GM19467 (cell line): ENCODE results near the gene COP1.
"Not testable (repeated sequence)": the region's sequence is repeated elsewhere in the genome, so short reads cannot be mapped to it uniquely, and the experiment has no call there.

ENCODE experiments used
- ATAC-seq: cut with Tn5 transposase; IDR thresholded peaks from one replicate; pipeline ENCODE4 v1.9.1; 2021; ENCODE audit warnings: mild to moderate bottlenecking, moderate library complexity; ENCODE audit not compliant: unreplicated experiment

COP1 gene

DNA sequence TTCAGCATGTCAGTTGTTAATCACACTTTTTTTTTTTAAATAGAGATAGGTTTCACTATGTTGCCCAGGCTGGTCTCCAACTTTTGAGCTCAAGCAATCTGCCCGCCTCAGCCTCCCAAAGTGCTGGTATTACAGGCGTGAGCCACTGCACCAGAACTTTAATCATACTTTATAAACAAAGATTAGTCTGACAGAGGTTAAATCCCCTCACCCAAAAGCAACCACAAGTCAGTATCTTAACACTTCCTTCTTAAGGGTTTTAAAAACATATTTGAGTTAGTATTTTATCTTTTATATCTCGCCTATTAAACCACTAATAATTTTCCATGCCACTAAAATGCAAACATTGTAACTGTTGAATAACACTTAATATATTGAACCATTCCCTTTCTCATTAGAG lies 70.2 kb downstream of the COP1 start:
- no peak for ATAC-seq

DNA sequence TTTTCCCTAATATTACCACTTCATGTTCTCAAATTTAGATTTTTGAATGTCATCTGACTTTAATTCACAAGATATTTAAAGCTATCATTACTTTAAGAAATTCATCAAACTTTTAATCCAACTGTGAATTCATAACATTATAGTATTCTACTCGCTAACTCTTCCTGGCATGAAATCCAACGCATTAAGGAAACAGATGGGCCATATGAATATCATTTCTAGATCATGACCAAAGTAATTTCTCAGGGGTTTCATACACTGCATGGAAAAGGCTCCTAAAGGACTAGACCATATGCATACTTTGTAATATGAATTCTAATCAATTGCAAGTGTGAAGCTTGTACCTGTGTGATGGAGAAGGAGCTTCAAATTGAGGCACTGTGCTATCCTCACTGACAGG lies 72.4 kb downstream of the COP1 start:
- ATAC-seq: no peak

DNA sequence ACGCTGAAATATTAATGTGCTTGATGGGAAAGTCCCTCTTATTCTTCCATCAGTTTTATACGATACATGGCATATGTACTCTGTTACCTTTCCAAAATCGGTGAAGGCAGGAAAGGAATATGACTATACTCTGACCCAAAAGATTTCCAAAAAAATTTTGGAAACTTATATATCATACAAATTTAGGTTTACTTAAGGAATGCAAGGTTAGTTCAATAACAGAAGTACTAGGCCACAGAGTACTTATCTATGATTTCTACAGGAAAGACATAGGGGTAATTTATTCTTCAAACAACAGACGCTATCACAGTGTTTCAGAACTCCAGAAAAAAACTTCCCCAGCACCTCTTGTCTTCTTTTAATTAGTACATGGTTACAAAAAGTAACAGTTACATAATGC lies 84.8 kb downstream of the COP1 start:
- no peak for ATAC-seq

DNA sequence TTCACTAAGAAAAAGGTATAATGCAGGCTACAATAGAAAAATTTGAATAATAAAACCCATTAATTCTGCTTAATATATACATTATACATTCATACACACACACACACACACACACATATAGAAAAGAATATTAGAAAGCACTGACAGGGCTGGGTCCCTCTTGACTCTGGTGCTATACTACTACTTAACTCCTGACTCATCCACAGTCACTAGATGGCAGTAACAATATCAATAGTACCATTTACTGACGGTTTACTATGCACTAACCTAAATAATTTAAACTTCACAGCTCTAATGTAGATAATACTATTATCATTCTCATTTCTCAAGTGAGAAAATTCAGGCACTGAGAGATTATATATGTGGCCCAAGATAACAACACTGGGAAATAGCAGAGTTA lies 87.5 kb downstream of the COP1 start:
- ATAC-seq: no peak

- no peak for ATAC-seq
Measured at GRCh38 chr1:176118985-176119384, 88.1 kb downstream of the COP1 start.

DNA sequence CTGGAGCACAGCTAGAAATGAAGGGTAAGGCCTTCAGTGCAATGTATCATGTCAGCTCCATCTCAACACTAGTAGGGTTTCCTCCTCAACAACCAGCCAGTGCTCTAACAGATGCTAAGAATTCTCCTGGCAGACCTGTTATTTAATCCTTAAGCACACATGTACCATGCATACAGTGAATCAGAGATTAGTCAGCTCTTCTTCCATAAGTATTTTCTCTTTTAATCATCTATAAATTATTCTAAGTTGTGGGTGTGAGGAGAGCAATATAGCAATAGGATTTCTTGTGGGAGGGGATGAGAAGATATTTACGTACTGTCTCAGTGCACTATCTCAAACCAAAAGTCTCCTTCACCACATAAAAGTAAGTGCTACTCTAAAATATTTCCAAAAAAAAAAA lies 95.3 kb downstream of the COP1 start:
- no peak for ATAC-seq

GRCh38 chr1:176110203-176110602 lies 96.9 kb downstream of the COP1 start:
- ATAC-seq: no peak

GRCh38 chr1:176102768-176103350 lies 104.2 kb downstream of the COP1 start:
- ATAC-seq: no peak

GRCh38 chr1:176101951-176102642 lies 105.0 kb downstream of the COP1 start:
- no peak for ATAC-seq

GRCh38 chr1:176098560-176098959 lies 108.5 kb downstream of the COP1 start:
- ATAC-seq: no peak

- ATAC-seq: no peak
Measured at GRCh38 chr1:176096015-176096414, 111.1 kb downstream of the COP1 start.

GRCh38 chr1:176090766-176091165 lies 116.3 kb downstream of the COP1 start:
- no peak for ATAC-seq

- ATAC-seq: not testable (repeated sequence)
Measured at GRCh38 chr1:176087746-176088145, 119.3 kb downstream of the COP1 start.

GRCh38 chr1:176073524-176074157 lies 133.4 kb downstream of the COP1 start:
- ATAC-seq: no peak

- ATAC-seq: no peak
Measured at GRCh38 chr1:176068901-176069300, 138.2 kb downstream of the COP1 start.

GRCh38 chr1:176068256-176068655 lies 138.8 kb downstream of the COP1 start:
- ATAC-seq: no peak

DNA sequence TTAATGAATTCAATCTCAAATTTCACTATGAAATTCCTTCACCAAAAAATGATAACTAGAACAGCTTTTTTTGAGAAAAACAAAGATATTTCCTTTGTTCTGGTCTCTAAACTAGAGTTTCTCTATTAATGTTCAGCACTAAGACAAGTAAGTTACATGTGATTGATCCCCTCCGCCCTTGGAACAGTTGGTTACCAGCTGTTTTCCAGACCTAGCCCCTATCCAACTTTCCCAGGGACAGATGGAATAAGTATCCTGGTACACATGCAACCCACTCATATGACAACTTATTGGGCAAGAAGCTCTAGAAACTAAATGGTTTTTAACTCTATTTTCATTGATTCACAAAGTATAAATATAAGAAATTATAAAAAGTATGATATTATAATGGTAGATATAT lies 140.4 kb downstream of the COP1 start:
- ATAC-seq: no peak

- no peak for ATAC-seq
Measured at GRCh38 chr1:176058686-176059085, 148.4 kb downstream of the COP1 start.

- ATAC-seq: no peak
Measured at GRCh38 chr1:176056312-176056711, 150.8 kb downstream of the COP1 start.

- no peak for ATAC-seq
Measured at GRCh38 chr1:176055398-176055797, 151.7 kb downstream of the COP1 start.

GRCh38 chr1:176051902-176052518 lies 155.1 kb downstream of the COP1 start:
- ATAC-seq: no peak

DNA sequence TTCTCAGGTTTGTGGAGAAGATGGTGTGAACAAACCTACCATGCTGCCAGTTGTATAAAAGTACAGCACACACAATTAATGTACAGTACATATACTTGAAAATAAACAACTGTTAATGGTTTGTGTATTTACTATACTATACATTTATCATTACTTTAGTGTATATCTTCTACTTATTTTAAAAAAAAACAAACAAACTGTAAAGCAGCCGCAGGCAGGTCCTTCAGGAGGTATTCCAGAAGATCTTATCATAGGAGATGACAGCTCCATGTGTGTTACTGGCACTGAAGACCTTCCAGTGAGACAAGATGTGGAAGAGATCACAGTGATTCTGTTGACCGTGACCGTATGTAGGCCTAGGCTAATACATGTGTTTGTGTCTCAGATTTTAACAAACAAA lies 155.7 kb downstream of the COP1 start:
- ATAC-seq: no peak
